Lower leg skin (tissue), 3 donors: Measurements from ENCODE around the gene GCHFR.

Experiments
- POLR2A ChIP-seq, 2 donors: fragments of 450-650 bp; IDR thresholded peaks; one replicate each; pipeline ENCODE4 v1.6.1; 2016 to 2017; ENCODE audit warnings: antibody characterized with exemption in 2 of 2, mild to moderate bottlenecking in 1 of 2, moderate library complexity in 1 of 2
- TF ChIP-seq, protein P1 (sequence below), 3 donors: fragments of 450-650 bp; IDR thresholded peaks; one replicate each; pipeline ENCODE4 v1.5.1; 2016; ENCODE audit warnings: antibody characterized with exemption in 3 of 3, mild to moderate bottlenecking in 3 of 3, moderate library complexity in 2 of 3

DNA sequence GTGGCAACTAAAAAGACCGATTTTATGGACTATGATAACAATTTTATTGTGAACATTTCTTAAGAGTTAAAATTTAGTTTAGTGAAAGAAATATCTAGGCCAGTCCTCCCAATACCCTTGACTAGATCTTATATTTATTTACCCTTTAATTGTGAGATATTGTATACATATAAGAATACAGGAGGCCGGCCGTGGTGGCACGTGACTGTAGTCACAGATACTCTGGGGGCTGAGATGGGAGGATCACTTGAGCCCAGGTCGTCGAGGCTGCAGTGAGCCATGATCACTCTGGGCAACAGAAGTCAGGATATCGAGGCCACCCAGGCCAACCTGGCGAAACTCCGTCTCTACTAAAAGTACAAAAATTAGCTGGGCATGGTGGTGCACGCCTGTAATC, 8.1 kb upstream of the GCHFR start:
- TF ChIP-seq, protein P1, sequence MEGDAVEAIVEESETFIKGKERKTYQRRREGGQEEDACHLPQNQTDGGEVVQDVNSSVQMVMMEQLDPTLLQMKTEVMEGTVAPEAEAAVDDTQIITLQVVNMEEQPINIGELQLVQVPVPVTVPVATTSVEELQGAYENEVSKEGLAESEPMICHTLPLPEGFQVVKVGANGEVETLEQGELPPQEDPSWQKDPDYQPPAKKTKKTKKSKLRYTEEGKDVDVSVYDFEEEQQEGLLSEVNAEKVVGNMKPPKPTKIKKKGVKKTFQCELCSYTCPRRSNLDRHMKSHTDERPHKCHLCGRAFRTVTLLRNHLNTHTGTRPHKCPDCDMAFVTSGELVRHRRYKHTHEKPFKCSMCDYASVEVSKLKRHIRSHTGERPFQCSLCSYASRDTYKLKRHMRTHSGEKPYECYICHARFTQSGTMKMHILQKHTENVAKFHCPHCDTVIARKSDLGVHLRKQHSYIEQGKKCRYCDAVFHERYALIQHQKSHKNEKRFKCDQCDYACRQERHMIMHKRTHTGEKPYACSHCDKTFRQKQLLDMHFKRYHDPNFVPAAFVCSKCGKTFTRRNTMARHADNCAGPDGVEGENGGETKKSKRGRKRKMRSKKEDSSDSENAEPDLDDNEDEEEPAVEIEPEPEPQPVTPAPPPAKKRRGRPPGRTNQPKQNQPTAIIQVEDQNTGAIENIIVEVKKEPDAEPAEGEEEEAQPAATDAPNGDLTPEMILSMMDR (IDR thresholded peaks at IDR 0.05): no peak
- TF ChIP-seq POLR2A (IDR thresholded peaks at IDR 0.05): no peak
